ENCODE results near the gene ORAI2.

- TF ChIP-seq CTCF (conservative IDR thresholded peaks at IDR 0.05 in 1 of 2, IDR thresholded peaks at IDR 0.05 in 1 of 2; ENCODE audit: low read depth in 1 of 2, low read length in 2 of 2): no peak
- TF ChIP-seq EZH2 (IDR thresholded peaks at IDR 0.05; ENCODE audit: low read length, missing control alignments): no peak
These were observed 19.8 kb upstream of the ORAI2 start for GRCh38 chr7:102413611-102414010.
